PC-9 (cell line): ENCODE data around the gene CYB561. TPM values are rescaled to one million over a fixed set of nuclear protein-coding genes. Genes with fewer than 3 reads are reported as not detected.

ENCODE experiments used
- Bru-seq: library from RNA; stranded (reverse); fragments of 400-500 nt; gene quantifications from one replicate; lab custom pipeline; 2021; lab: Mats Ljungman, UMichigan
- BruChase-seq, 2 experiments: library from RNA; stranded (reverse); fragments of 400-500 nt; gene quantifications; one replicate each; lab custom pipeline; 2021; lab: Mats Ljungman, UMichigan
- BruUV-seq: library from RNA; stranded (reverse); fragments of 400-500 nt; replicated peaks from 2 replicates; lab custom pipeline; 2021; lab: Mats Ljungman, UMichigan
- CTCF ChIA-PET: fragments of 300-600 bp; sonication (Branson Sonifier 250); formaldehyde crosslinking; loops from one replicate; lab custom pipeline; 2022; ENCODE audit warnings: antibody characterized with exemption; lab: Charles Lee
- POLR2A ChIA-PET: fragments of 300-600 bp; sonication (Branson Sonifier 250); formaldehyde crosslinking; loops from one replicate; lab custom pipeline; 2022; ENCODE audit warnings: antibody characterized with exemption; ENCODE audit not compliant: unreplicated experiment; lab: Charles Lee
- DNase-seq, 2 experiments: peaks; one replicate each; pipeline versions ENCODE4 v3.0.0 to v3.0.0-alpha.2; 2015 to 2022; ENCODE audit warnings: mixed read lengths in 1 of 2
- H2AFZ ChIP-seq: fragments of 200-600 bp; sonication (generic); 2 replicates; pipeline ENCODE4 v1.8.1; 2017; ENCODE audit warnings: antibody characterized with exemption
- H3F3A ChIP-seq: fragments of 200-600 bp; sonication (generic); 2 replicates; pipeline ENCODE4 v1.8.1; 2017; ENCODE audit warnings: antibody characterized with exemption, mild to moderate bottlenecking, low read depth; ENCODE audit not compliant: insufficient read depth
- H3K27ac ChIP-seq: fragments of 200-600 bp; sonication (generic); 2 replicates; pipeline ENCODE4 v1.6.1; 2016; ENCODE audit warnings: mixed run types
- H3K27me3 ChIP-seq: fragments of 200-600 bp; sonication (generic); 2 replicates; pipeline ENCODE4 v1.6.1; 2016; ENCODE audit warnings: low read depth, mixed run types; ENCODE audit not compliant: insufficient read depth
- H3K36me3 ChIP-seq: fragments of 200-600 bp; sonication (generic); 2 replicates; pipeline ENCODE4 v1.6.1; 2016; ENCODE audit warnings: low read depth, mixed run types
- H3K4me1 ChIP-seq: fragments of 200-600 bp; sonication (generic); replicated peaks from 2 replicates; pipeline ENCODE4 v1.6.1; 2016; ENCODE audit warnings: mixed run types; ENCODE audit not compliant: insufficient read depth
- H3K4me2 ChIP-seq: fragments of 200-600 bp; sonication (generic); 2 replicates; pipeline ENCODE4 v1.6.1; 2017; ENCODE audit warnings: mixed run types
- H3K4me3 ChIP-seq: fragments of 200-600 bp; sonication (generic); 2 replicates; pipeline ENCODE4 v1.6.1; 2016; ENCODE audit warnings: mixed run types
- H3K79me2 ChIP-seq: fragments of 200-600 bp; sonication (generic); 2 replicates; pipeline ENCODE4 v1.6.1; 2017; ENCODE audit warnings: low read depth, mixed run types
- H3K9me2 ChIP-seq: fragments of 200-600 bp; sonication (generic); 2 replicates; pipeline ENCODE4 v1.8.1; 2017; ENCODE audit warnings: mild to moderate bottlenecking; ENCODE audit not compliant: insufficient read depth
- H3K9me3 ChIP-seq: fragments of 200-600 bp; sonication (generic); 2 replicates; pipeline ENCODE4 v1.8.1; 2016; ENCODE audit warnings: low read depth; ENCODE audit not compliant: insufficient read depth
- H4K20me1 ChIP-seq: fragments of 200-600 bp; sonication (generic); 2 replicates; pipeline ENCODE4 v1.8.1; 2017; ENCODE audit not compliant: insufficient read depth
- EZH2 ChIP-seq: fragments of 200-600 bp; sonication (generic); IDR thresholded peaks from 2 replicates; pipeline ENCODE4 v1.8.0; 2017; ENCODE audit warnings: antibody characterized with exemption, low read depth
- intact Hi-C: fragments of 100-400 bp; cut with micrococcal nuclease; formaldehyde crosslinking; loops from one replicate; pipeline ENCODE4 v1.10.0; 2022; ENCODE audit not compliant: unreplicated experiment
- long read RNA-seq: library from polyadenylated mRNA; stranded (forward); transcript quantifications from one replicate; pipeline ENCODE4 v2.0.0, GENCODE V29; 2022
- total RNA-seq: library from RNA; stranded (reverse); gene quantifications from 2 replicates; pipeline ENCODE4 v1.2.3, GENCODE V29; 2021
- TF ChIP-seq, protein P1 (sequence below): fragments of 200-600 bp; sonication (generic); conservative IDR thresholded peaks from 2 replicates; pipeline ENCODE4 v1.6.1; 2017; ENCODE audit warnings: mixed run types, antibody characterized with exemption, mild to moderate bottlenecking, moderate library complexity

Gene CYB561, protein sequence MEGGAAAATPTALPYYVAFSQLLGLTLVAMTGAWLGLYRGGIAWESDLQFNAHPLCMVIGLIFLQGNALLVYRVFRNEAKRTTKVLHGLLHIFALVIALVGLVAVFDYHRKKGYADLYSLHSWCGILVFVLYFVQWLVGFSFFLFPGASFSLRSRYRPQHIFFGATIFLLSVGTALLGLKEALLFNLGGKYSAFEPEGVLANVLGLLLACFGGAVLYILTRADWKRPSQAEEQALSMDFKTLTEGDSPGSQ
- 61.6 and 71.6 TPM in 2 replicates for total RNA-seq
- percentile 70 among the genes with signal in this experiment for Bru-seq, nascent RNA
- BruChase-seq, experiment 1, labeled RNA remaining after a 2-hour chase = percentile 80 among the genes with signal in this experiment
- BruChase-seq, experiment 2, labeled RNA remaining after a 6-hour chase = percentile 95 among the genes with signal in this experiment
- long read RNA-seq, transcript CYB561-201 (6 exons, 3,001 nt) = major isoform, 35 of 90 reads
- long read RNA-seq, transcript CYB561-203 (6 exons, 3,151 nt) = minor isoform, 12 of 90 reads
- long read RNA-seq, partial matches to known transcripts = 1 of 90 reads
- long read RNA-seq, other reads (novel, unspliced or antisense) = 28 of 90 reads

DNA sequence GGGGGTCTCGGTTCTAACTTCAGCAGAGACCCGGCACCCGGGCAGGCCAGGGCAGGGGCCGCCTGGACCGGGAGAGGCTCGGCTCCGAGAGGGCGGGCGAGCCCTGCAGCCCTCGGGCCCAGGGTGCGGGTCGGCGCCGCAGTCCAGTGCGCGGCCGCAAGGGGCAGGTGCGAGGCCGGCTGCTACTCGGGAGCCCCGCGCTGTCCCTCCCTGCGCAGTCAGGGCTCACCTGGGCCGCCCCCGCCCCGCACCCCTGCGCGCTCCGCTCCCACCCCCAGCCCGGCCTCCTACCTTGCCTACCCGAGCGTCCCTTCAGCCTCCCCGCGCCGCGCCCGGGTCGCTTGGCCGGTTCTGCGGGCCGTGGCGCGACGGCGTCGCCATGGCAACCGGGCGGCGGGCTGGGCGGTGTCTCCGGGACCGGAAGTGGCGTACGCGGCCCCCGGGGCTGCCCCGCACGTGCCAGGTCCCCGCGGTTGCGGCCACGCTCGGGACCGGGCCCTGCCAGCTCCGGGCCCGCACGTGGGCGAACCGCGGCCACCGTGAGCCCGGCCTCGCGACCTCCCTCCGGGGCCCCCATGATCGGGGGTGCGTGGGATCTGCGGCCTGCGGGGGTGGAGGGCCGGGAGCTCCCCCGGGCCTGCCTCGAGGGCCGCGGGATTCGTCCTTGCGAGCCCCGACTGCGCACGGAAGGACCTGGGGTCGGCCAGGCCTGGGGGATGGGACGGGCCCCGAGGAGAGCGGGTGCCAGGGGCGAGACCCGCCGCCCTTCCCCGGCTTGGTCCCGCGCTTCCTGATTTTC, at the start of gene CYB561:
Gene CYB561 (minus strand): TSS at position 353 of the 799 bp plus-strand sequence. CDS start 8,759 bp downstream, outside the sequence.
- Histone ChIP-seq H3K9me3 (no peaks in the 10 kb centered on the region), H3K27ac (peak within 1 kb of the TSS; percentile 94), H3F3A (peaks cover 10% of the 10 kb centered on the region; the same call in 1 of the 2 replicates), H3K79me2 (peaks cover 40% of the 10 kb centered on the region), H3K4me3 (peak within 1 kb of the TSS; percentile 67), H3K4me2 (peak within 1 kb of the TSS; percentile 89), H2AFZ (peak within 1 kb of the TSS; percentile 87), H3K9me2 (no peaks in the 10 kb centered on the region), H4K20me1 (peaks cover 11% of the 10 kb centered on the region; the same call in 1 of the 2 replicates), H3K36me3 (no peaks in the 10 kb centered on the region), H3K4me1 (peaks cover 21% of the 10 kb centered on the region), H3K27me3 (no peaks in the 10 kb centered on the region)
- ChIA-PET POLR2A (interaction anchor here (0.6 to 1.3 kb wide), 2 partner anchors 11 to 295 kb away, joined by 6 to 7 read pairs; no protein-coding TSS in a partner anchor), CTCF (interaction anchor here (1.3 kb wide), 1 partner anchor 32 kb away, joined by 6 read pairs; no protein-coding TSS in a partner anchor)
- no TSS peak for BruUV-seq
- intact Hi-C loops = loop anchor here (2.0 to 5.0 kb wide), 3 partner anchors 13 to 106 kb away; partner anchors contain the start of gene DCAF7
- no peak for TF ChIP-seq EZH2
- TF ChIP-seq, protein P1, sequence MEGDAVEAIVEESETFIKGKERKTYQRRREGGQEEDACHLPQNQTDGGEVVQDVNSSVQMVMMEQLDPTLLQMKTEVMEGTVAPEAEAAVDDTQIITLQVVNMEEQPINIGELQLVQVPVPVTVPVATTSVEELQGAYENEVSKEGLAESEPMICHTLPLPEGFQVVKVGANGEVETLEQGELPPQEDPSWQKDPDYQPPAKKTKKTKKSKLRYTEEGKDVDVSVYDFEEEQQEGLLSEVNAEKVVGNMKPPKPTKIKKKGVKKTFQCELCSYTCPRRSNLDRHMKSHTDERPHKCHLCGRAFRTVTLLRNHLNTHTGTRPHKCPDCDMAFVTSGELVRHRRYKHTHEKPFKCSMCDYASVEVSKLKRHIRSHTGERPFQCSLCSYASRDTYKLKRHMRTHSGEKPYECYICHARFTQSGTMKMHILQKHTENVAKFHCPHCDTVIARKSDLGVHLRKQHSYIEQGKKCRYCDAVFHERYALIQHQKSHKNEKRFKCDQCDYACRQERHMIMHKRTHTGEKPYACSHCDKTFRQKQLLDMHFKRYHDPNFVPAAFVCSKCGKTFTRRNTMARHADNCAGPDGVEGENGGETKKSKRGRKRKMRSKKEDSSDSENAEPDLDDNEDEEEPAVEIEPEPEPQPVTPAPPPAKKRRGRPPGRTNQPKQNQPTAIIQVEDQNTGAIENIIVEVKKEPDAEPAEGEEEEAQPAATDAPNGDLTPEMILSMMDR = peak; percentile 59; the same call in 1 of the 2 replicates
- peak; percentile 69 to 93 for DNase-seq

DNA sequence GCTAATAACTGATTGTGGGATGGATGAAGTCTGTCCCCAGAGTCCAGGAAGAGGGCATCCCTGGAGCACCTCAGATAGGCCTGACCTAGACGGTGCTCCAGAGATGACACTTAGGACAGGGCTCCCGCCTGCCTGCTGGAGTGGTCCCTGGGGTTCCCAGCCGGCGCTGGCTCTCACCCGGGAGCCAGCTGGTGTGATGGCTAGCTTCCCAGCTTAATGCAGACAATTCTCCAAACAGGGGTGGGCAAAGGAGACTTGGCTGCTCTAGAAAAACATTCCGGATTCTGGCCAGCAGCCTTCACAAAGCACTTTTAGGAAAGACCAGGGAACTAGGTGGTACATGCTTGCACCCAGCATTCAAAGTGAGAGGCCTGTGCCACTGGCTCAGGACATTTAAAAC, 49.4 kb upstream of the CYB561 start:
- DNase-seq = no peak
- intact Hi-C loops = no loop called here
- Histone ChIP-seq H3K4me2 (no peak overlapping the region), H4K20me1 (no peaks in the 10 kb centered on the region), H2AFZ (no peak overlapping the region), H3K9me2 (no peaks in the 10 kb centered on the region), H3F3A (no peaks in the 10 kb centered on the region), H3K36me3 (no peaks in the 10 kb centered on the region), H3K9me3 (no peaks in the 10 kb centered on the region), H3K4me1 (no peaks in the 10 kb centered on the region), H3K27ac (no peak overlapping the region), H3K79me2 (no peaks in the 10 kb centered on the region), H3K27me3 (peaks cover 56% of the 10 kb centered on the region), H3K4me3 (no peak overlapping the region)
- ChIA-PET POLR2A (no interaction called here), CTCF (no interaction called here)
- no peak for TF ChIP-seq EZH2
- TF ChIP-seq, protein P1 = no peak
- no TSS peak for BruUV-seq
